Brain microvascular endothelial cell (primary cell): ENCODE results near the gene DACH1.

Experiments used
- DNase-seq: peaks from one replicate; pipeline ENCODE4 v3.0.0-alpha.2; 2020
- H3K27ac ChIP-seq: fragments of 250-450 bp; sonication (Bioruptor Pico); 2 replicates; pipeline ENCODE4 v1.5.1; 2020; ENCODE audit warnings: mild to moderate bottlenecking, moderate library complexity
- H3K27me3 ChIP-seq: fragments of 250-450 bp; sonication (Bioruptor Pico); replicated peaks from 2 replicates; pipeline ENCODE4 v1.5.1; 2020; ENCODE audit warnings: mild to moderate bottlenecking
- H3K36me3 ChIP-seq: fragments of 250-450 bp; sonication (Bioruptor Pico); replicated peaks from 2 replicates; pipeline ENCODE4 v1.5.1; 2020; ENCODE audit warnings: mild to moderate bottlenecking
- H3K4me3 ChIP-seq: 2 replicates; pipeline ENCODE4 v1.5.1; 2011; ENCODE audit warnings: low read depth, mild to moderate bottlenecking, control low read depth, low read length, moderate library complexity
- CTCF ChIP-seq: IDR thresholded peaks from 2 replicates; pipeline ENCODE4 v1.5.1; 2011; ENCODE audit warnings: low read depth, mild to moderate bottlenecking, moderate library complexity, low read length, control low read depth, inconsistent platforms; ENCODE audit errors: missing control alignments
- in situ Hi-C: cut with HindIII; loops from 2 replicates; pipeline ENCODE4 v1.10.0; 2017; ENCODE audit warnings: low sequenced_read_pairs, low pct_ligation_motif_present

Gene DACH1

GRCh38 chr13:71626421-71627117, 240.4 kb downstream of the DACH1 start:
- Histone ChIP-seq H3K4me3 (no peak overlapping the region), H3K36me3 (no peaks in the 10 kb centered on the region), H3K27me3 (no peaks in the 10 kb centered on the region), H3K27ac (no peak overlapping the region)
- no peak for TF ChIP-seq CTCF
- in situ Hi-C loops, result no loop called here
- no peak for DNase-seq

GRCh38 chr13:71625694-71626093, 241.3 kb downstream of the DACH1 start:
- in situ Hi-C loops, result no loop called here
- Histone ChIP-seq H3K27ac (no peak overlapping the region), H3K4me3 (no peak overlapping the region), H3K27me3 (no peaks in the 10 kb centered on the region), H3K36me3 (no peaks in the 10 kb centered on the region)
- TF ChIP-seq CTCF, result no peak
- DNase-seq, result no peak

- TF ChIP-seq CTCF, result no peak
- DNase-seq, result no peak
- in situ Hi-C loops, result no loop called here
- no peak overlapping the region for H3K27ac ChIP-seq
- H3K4me3 ChIP-seq, result no peak overlapping the region
- H3K27me3 ChIP-seq, result no peaks in the 10 kb centered on the region
- H3K36me3 ChIP-seq, result no peaks in the 10 kb centered on the region
These were observed 242.1 kb downstream of the DACH1 start for GRCh38 chr13:71624653-71625600.

GRCh38 chr13:71621174-71622124, 245.6 kb downstream of the DACH1 start:
- no peak overlapping the region for H3K27ac ChIP-seq
- in situ Hi-C loops, result no loop called here
- no peak for TF ChIP-seq CTCF
- H3K36me3 ChIP-seq, result no peaks in the 10 kb centered on the region
- H3K27me3 ChIP-seq, result no peaks in the 10 kb centered on the region
- H3K4me3 ChIP-seq, result no peak overlapping the region
- no peak for DNase-seq

- Histone ChIP-seq H3K27ac (no peak overlapping the region), H3K27me3 (no peaks in the 10 kb centered on the region), H3K4me3 (no peak overlapping the region), H3K36me3 (no peaks in the 10 kb centered on the region)
- TF ChIP-seq CTCF, result no peak
- in situ Hi-C loops, result no loop called here
- DNase-seq, result no peak
These were observed 247.9 kb downstream of the DACH1 start for GRCh38 chr13:71619096-71619495.
